AG04450 (cell line): ENCODE measurements around the gene PLA2G4A. TPM values are rescaled to one million over a fixed set of nuclear protein-coding genes. Genes with fewer than 3 reads are reported as not detected.

ENCODE experiments used
- CTCF ChIA-PET: fragments of 300-600, 350-600 bp; formaldehyde crosslinking; extraction: SDS; loops from one replicate; lab custom pipeline; 2022; ENCODE audit warnings: antibody characterized with exemption, inconsistent platforms; lab: Charles Lee
- POLR2A ChIA-PET: fragments of 350-600 bp; formaldehyde crosslinking; extraction: SDS; loops from one replicate; lab custom pipeline; 2021; ENCODE audit warnings: antibody characterized with exemption, inconsistent platforms; lab: Yijun Ruan, JAX
- DNase-seq: peaks from one replicate; pipeline ENCODE4 v3.0.0-alpha.2; 2011; ENCODE audit warnings: low read depth, low spot score
- H3K27ac ChIP-seq: one replicate; pipeline ENCODE4 v1.5.1; 2012; ENCODE audit warnings: low read depth, low read length, control low read depth
- H3K27me3 ChIP-seq: one replicate; pipeline ENCODE4 v1.6.0; 2012; ENCODE audit warnings: low read length; ENCODE audit not compliant: control insufficient read depth, insufficient read depth
- H3K4me3 ChIP-seq: 2 replicates; pipeline ENCODE4 v1.5.1; 2011; ENCODE audit warnings: mild to moderate bottlenecking, low read depth, low read length, control low read depth
- H3K9me3 ChIP-seq: 2 replicates; pipeline ENCODE4 v1.5.1; 2012; ENCODE audit warnings: low read length; ENCODE audit not compliant: control insufficient read depth, insufficient read depth
- polyA plus RNA-seq: library from polyadenylated mRNA; depleted of rRNA; stranded (reverse); fragments of >200 nt; gene quantifications from 2 replicates; pipeline ENCODE4 v1.2.3, GENCODE V29; 2011
- TF ChIP-seq, protein P1 (sequence below): IDR thresholded peaks from 2 replicates; pipeline ENCODE4 v1.5.1; 2011; ENCODE audit warnings: low read depth, low read length, control low read depth, inconsistent platforms

Gene PLA2G4A
- polyA plus RNA-seq, 1 experiment: 5.5 TPM

DNA sequence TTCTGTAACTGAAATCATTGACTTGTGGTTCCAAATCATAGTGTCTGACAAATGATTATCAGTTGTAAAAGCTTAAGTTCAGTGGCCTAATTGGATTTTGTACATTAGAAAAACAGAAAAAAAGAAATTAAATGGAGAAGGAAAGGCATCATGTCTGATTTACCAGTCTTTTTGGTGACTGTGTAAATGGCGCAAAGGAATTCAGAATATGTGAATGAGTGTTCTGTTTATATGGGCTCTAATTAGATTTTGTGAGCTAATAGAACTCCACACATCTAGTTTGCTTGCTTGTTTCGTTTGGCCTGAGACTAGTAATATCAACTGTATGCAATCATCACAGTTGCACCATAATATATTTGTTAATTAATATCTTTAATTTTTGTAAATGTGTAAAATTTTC lies 151.7 kb downstream of the PLA2G4A start:
- TF ChIP-seq, protein P1, sequence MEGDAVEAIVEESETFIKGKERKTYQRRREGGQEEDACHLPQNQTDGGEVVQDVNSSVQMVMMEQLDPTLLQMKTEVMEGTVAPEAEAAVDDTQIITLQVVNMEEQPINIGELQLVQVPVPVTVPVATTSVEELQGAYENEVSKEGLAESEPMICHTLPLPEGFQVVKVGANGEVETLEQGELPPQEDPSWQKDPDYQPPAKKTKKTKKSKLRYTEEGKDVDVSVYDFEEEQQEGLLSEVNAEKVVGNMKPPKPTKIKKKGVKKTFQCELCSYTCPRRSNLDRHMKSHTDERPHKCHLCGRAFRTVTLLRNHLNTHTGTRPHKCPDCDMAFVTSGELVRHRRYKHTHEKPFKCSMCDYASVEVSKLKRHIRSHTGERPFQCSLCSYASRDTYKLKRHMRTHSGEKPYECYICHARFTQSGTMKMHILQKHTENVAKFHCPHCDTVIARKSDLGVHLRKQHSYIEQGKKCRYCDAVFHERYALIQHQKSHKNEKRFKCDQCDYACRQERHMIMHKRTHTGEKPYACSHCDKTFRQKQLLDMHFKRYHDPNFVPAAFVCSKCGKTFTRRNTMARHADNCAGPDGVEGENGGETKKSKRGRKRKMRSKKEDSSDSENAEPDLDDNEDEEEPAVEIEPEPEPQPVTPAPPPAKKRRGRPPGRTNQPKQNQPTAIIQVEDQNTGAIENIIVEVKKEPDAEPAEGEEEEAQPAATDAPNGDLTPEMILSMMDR: no peak
- POLR2A ChIA-PET: no interaction called here
- no peaks in the 10 kb centered on the region for H3K27me3 ChIP-seq
- H3K4me3 ChIP-seq: no peak overlapping the region
- no peak overlapping the region for H3K27ac ChIP-seq
- H3K9me3 ChIP-seq: no peaks in the 10 kb centered on the region; the same call in 1 of the 2 replicates
- CTCF ChIA-PET: no interaction called here
- DNase-seq: no peak

DNA sequence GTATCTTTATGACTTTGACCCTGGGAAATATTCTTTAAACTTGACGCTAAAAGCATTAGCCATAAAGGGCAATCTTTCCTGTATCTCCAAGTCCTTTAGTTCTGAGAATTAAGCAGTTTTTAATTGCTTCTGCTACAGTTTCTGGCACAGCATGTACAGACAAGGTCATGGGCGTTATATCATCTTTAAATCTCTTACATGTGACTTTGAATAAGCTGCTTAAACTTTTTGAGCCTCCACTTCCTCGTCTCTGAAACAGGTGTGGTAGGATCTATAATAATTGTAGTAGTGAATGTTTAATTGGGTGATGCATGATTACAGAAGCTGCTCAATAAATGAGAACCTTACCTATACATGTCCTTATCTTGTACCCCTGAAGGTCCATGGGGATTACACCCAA lies 153.4 kb downstream of the PLA2G4A start:
- CTCF ChIA-PET: interaction anchor here (0.6 to 2.0 kb wide), 3 partner anchors 91 to 302 kb away, joined by 4 to 8 read pairs (median 4); partner anchors contain the start of gene PTGS2

DNA sequence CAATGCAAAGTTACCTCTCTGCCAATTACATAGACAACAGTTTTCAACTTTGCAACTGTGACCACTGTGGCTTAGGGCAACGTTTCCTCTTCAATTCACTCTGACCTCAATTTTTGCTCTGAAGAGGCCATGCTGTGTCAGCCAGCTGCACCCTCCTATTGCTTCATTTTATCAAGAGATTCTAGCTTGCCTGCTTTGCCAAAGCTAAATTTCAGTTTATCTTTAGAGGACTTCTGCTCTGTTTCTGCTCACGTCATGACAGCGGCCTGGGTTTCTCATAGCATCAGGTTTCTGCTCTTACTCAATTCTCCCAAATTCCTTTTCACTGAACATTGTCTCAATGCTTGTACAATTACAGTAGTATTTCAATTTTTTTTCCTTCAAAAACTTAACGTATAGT lies 154.6 kb downstream of the PLA2G4A start:
- Histone ChIP-seq H3K27me3 (no peaks in the 10 kb centered on the region), H3K4me3 (no peak overlapping the region), H3K9me3 (no peaks in the 10 kb centered on the region; the same call in 1 of the 2 replicates), H3K27ac (peak overlapping the region; percentile 81)
- DNase-seq: peak; percentile 91
- ChIA-PET CTCF (interaction anchor here (1.1 to 2.5 kb wide), 5 partner anchors 300 to 608 kb away, joined by 4 to 26 read pairs (median 8); partner anchors contain the start of genes ODR4, PTGS2 and TPR), POLR2A (interaction anchor here (0.6 to 1.2 kb wide), 4 partner anchors 8 to 569 kb away, joined by 3 to 7 read pairs (median 5); partner anchors contain the start of gene PTGS2)
- TF ChIP-seq, protein P1: no peak

More for the DNA sequence above, 153.4 kb downstream of the PLA2G4A start:
- Histone ChIP-seq H3K9me3 (no peaks in the 10 kb centered on the region; the same call in 1 of the 2 replicates), H3K27me3 (no peaks in the 10 kb centered on the region), H3K27ac (no peak overlapping the region), H3K4me3 (no peak overlapping the region)
- no peak for DNase-seq
- TF ChIP-seq, protein P1: no peak
- POLR2A ChIA-PET: no interaction called here

DNA sequence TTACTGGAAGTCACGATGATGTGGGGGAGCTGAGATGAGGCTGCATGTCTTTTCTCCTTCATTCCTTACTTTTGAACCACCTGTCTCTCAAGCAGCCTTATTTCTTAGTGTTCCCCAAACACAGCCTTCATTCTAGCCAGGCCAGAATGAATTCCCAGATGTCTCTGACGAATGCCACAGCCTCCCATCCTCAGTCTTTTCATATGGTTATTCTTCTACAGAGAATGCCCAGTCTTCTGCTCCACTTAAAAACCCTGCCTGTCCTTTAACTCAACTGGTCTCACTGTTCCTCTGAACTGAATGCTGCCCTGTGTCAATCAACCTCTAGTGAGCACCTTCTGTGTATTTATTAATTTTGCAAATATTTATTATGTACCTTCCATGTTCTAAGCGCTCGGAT lies 156.2 kb downstream of the PLA2G4A start:
- Histone ChIP-seq H3K27me3 (no peaks in the 10 kb centered on the region), H3K27ac (no peak overlapping the region), H3K4me3 (no peak overlapping the region), H3K9me3 (no peaks in the 10 kb centered on the region; the same call in 1 of the 2 replicates)
- no peak for DNase-seq
- POLR2A ChIA-PET: no interaction called here
- TF ChIP-seq, protein P1: no peak
- CTCF ChIA-PET: interaction anchor here (0.6 to 2.5 kb wide), 9 partner anchors 10 to 610 kb away, joined by 3 to 26 read pairs (median 4); partner anchors contain the start of genes ODR4 and TPR

DNA sequence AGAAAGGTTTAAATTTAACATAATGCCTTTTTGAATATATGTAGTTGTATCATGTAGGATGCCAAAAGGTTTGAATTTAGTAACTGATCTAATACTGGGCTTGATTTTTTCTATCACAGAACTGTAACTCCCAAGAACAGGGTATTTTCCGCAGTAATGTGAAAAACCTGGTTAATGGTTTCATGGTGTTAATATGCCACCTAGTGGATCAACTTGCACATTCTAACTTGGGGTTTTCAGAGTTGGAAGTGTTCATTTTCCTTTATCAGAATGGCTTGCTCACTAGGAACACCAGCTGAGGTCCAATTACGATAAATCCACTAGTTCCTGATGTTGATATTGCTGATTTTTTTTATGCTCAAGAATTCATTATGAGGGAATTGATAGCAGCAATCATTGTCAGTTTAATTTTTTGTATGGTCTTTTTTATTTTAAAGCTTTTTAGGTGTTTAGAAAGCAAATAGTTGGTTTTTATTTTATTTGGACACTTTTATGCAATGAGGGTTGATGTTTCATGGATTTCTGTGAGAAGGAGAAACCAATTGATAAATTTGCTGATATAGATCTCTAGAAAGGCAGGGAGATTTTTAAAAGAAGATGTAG lies 157.2 kb downstream of the PLA2G4A start:
- ChIA-PET CTCF (interaction anchor here (0.5 to 3.5 kb wide), 50 partner anchors 10 to 611 kb away, joined by 3 to 68 read pairs (median 4); partner anchors contain the start of genes ODR4, PLA2G4A, PTGS2 and TPR), POLR2A (no interaction called here)
- peak; percentile 29 for DNase-seq
- Histone ChIP-seq H3K27ac (no peak overlapping the region), H3K4me3 (no peak overlapping the region), H3K9me3 (no peaks in the 10 kb centered on the region), H3K27me3 (no peaks in the 10 kb centered on the region)
- TF ChIP-seq, protein P1: peak; percentile 76
